ENCODE measurements around the gene SH2D1B. TPM values are rescaled to one million over a fixed set of nuclear protein-coding genes. Genes with fewer than 3 reads are reported as not detected.

The SH2D1B gene
- total RNA-seq, 1 donor from 2014 or later, result 0.10 TPM

- no peak for DNase-seq (ENCODE audit: low spot score)
- Mint-ChIP-seq H3K4me1 (ENCODE audit: low read depth) (no peaks in the 10 kb centered on the region), H3K36me3 (ENCODE audit: low read depth) (no peaks in the 10 kb centered on the region), H3K27me3 (ENCODE audit: insufficient read depth) (peaks cover 7% of the 10 kb centered on the region), H3K9me3 (no peaks in the 10 kb centered on the region), H3K4me3 (no peak overlapping the region), H3K27ac (no peak overlapping the region)
- intact Hi-C loops (cut with micrococcal nuclease), result no loop called here
Observed at GRCh38 chr1:162384116-162384515, 27.8 kb downstream of the SH2D1B start.

- no peaks in the 10 kb centered on the region for H3K36me3 Mint-ChIP-seq (ENCODE audit: low read depth)
- no peak overlapping the region for H3K4me3 Mint-ChIP-seq
- H3K4me1 Mint-ChIP-seq (ENCODE audit: low read depth), result no peaks in the 10 kb centered on the region
- DNase-seq (ENCODE audit: low spot score), result no peak
- no peaks in the 10 kb centered on the region for H3K9me3 Mint-ChIP-seq
- intact Hi-C loops (cut with micrococcal nuclease), result no loop called here
- H3K27ac Mint-ChIP-seq, result no peak overlapping the region
- H3K27me3 Mint-ChIP-seq (ENCODE audit: insufficient read depth), result peaks cover 7% of the 10 kb centered on the region
Observed at GRCh38 chr1:162383516-162383915, 28.4 kb downstream of the SH2D1B start.

- intact Hi-C loops (cut with micrococcal nuclease), result no loop called here
- no peak overlapping the region for H3K4me3 Mint-ChIP-seq
- DNase-seq (ENCODE audit: low spot score), result no peak
- no peak overlapping the region for H3K27ac Mint-ChIP-seq
- peaks cover 6% of the 10 kb centered on the region for H3K27me3 Mint-ChIP-seq (ENCODE audit: insufficient read depth)
- no peaks in the 10 kb centered on the region for H3K4me1 Mint-ChIP-seq (ENCODE audit: low read depth)
- H3K36me3 Mint-ChIP-seq (ENCODE audit: low read depth), result no peaks in the 10 kb centered on the region
- no peaks in the 10 kb centered on the region for H3K9me3 Mint-ChIP-seq
Observed at GRCh38 chr1:162383091-162383490, 28.8 kb downstream of the SH2D1B start.

GRCh38 chr1:162381941-162382750, 29.8 kb downstream of the SH2D1B start:
- no peak for DNase-seq (ENCODE audit: low spot score)
- Mint-ChIP-seq H3K27me3 (ENCODE audit: insufficient read depth) (peaks cover 4% of the 10 kb centered on the region), H3K27ac (no peak overlapping the region), H3K4me1 (ENCODE audit: low read depth) (no peaks in the 10 kb centered on the region), H3K36me3 (ENCODE audit: low read depth) (no peaks in the 10 kb centered on the region), H3K9me3 (no peaks in the 10 kb centered on the region), H3K4me3 (no peak overlapping the region)
- intact Hi-C loops (cut with micrococcal nuclease), result no loop called here

- DNase-seq (ENCODE audit: low spot score), result no peak
- intact Hi-C loops (cut with micrococcal nuclease), result no loop called here
- Mint-ChIP-seq H3K4me3 (no peak within 1 kb of the TSS), H3K9me3 (no peaks in the 10 kb centered on the region), H3K27ac (no peak within 1 kb of the TSS), H3K27me3 (ENCODE audit: insufficient read depth) (peaks cover 2% of the 10 kb centered on the region), H3K4me1 (ENCODE audit: low read depth) (no peaks in the 10 kb centered on the region), H3K36me3 (ENCODE audit: low read depth) (no peaks in the 10 kb centered on the region)
Observed at GRCh38 chr1:162381383-162381782, 30.6 kb downstream of the SH2D1B start, which contains the start of gene C1orf226. Gene C1orf226 (plus strand): TSS chr1:162381728. CDS start chr1:162381902, 174 bp downstream.

GRCh38 chr1:162380061-162380846, 31.7 kb downstream of the SH2D1B start:
- H3K9me3 Mint-ChIP-seq, result no peaks in the 10 kb centered on the region
- H3K36me3 Mint-ChIP-seq (ENCODE audit: low read depth), result no peaks in the 10 kb centered on the region
- no peak for DNase-seq (ENCODE audit: low spot score)
- peaks cover 2% of the 10 kb centered on the region for H3K27me3 Mint-ChIP-seq (ENCODE audit: insufficient read depth)
- H3K4me3 Mint-ChIP-seq, result no peak overlapping the region
- intact Hi-C loops (cut with micrococcal nuclease), result no loop called here
- H3K4me1 Mint-ChIP-seq (ENCODE audit: low read depth), result no peaks in the 10 kb centered on the region
- no peak overlapping the region for H3K27ac Mint-ChIP-seq

- no peaks in the 10 kb centered on the region for H3K9me3 Mint-ChIP-seq
- no peak within 1 kb of the TSS for H3K27ac Mint-ChIP-seq
Observed at GRCh38 chr1:162376691-162377090, 35.2 kb downstream of the SH2D1B start, which contains the start of gene SPATA46. Gene SPATA46 (minus strand): TSS chr1:162376854. CDS start chr1:162376790, 64 bp downstream.

GRCh38 chr1:162375463-162375862, 36.5 kb downstream of the SH2D1B start:
- intact Hi-C loops (cut with micrococcal nuclease), result no loop called here
- DNase-seq (ENCODE audit: low spot score), result no peak
- Mint-ChIP-seq H3K4me1 (ENCODE audit: low read depth) (no peaks in the 10 kb centered on the region), H3K4me3 (no peak overlapping the region), H3K27ac (no peak overlapping the region), H3K36me3 (ENCODE audit: low read depth) (no peaks in the 10 kb centered on the region), H3K9me3 (no peaks in the 10 kb centered on the region), H3K27me3 (ENCODE audit: insufficient read depth) (no peaks in the 10 kb centered on the region)

More at GRCh38 chr1:162376691-162377090, 35.2 kb downstream of the SH2D1B start, which contains the start of gene SPATA46:
- Mint-ChIP-seq H3K4me3 (no peak within 1 kb of the TSS), H3K4me1 (ENCODE audit: low read depth) (no peaks in the 10 kb centered on the region), H3K27me3 (ENCODE audit: insufficient read depth) (no peaks in the 10 kb centered on the region), H3K36me3 (ENCODE audit: low read depth) (no peaks in the 10 kb centered on the region)
- DNase-seq (ENCODE audit: low spot score), result no peak
- intact Hi-C loops (cut with micrococcal nuclease), result no loop called here

GRCh38 chr1:162374406-162374805, 37.5 kb downstream of the SH2D1B start:
- intact Hi-C loops (cut with micrococcal nuclease), result no loop called here
- no peak overlapping the region for H3K27ac Mint-ChIP-seq
- H3K9me3 Mint-ChIP-seq, result no peaks in the 10 kb centered on the region
- no peaks in the 10 kb centered on the region for H3K27me3 Mint-ChIP-seq (ENCODE audit: insufficient read depth)
- DNase-seq (ENCODE audit: low spot score), result no peak
- no peaks in the 10 kb centered on the region for H3K36me3 Mint-ChIP-seq (ENCODE audit: low read depth)
- H3K4me3 Mint-ChIP-seq, result no peak overlapping the region
- H3K4me1 Mint-ChIP-seq (ENCODE audit: low read depth), result no peaks in the 10 kb centered on the region

- no peak for DNase-seq (ENCODE audit: low spot score)
- intact Hi-C loops (cut with micrococcal nuclease), result no loop called here
- Mint-ChIP-seq H3K4me1 (ENCODE audit: low read depth) (no peaks in the 10 kb centered on the region), H3K36me3 (ENCODE audit: low read depth) (no peaks in the 10 kb centered on the region), H3K9me3 (no peaks in the 10 kb centered on the region), H3K27ac (no peak overlapping the region), H3K4me3 (no peak overlapping the region), H3K27me3 (ENCODE audit: insufficient read depth) (no peaks in the 10 kb centered on the region)
Observed at GRCh38 chr1:162373541-162374260, 38.2 kb downstream of the SH2D1B start.

GRCh38 chr1:162373072-162373427, 38.9 kb downstream of the SH2D1B start:
- no peak overlapping the region for H3K4me3 Mint-ChIP-seq
- intact Hi-C loops (cut with micrococcal nuclease), result no loop called here
- H3K27me3 Mint-ChIP-seq (ENCODE audit: insufficient read depth), result no peaks in the 10 kb centered on the region
- H3K36me3 Mint-ChIP-seq (ENCODE audit: low read depth), result no peaks in the 10 kb centered on the region
- H3K9me3 Mint-ChIP-seq, result no peaks in the 10 kb centered on the region
- no peak for DNase-seq (ENCODE audit: low spot score)
- H3K27ac Mint-ChIP-seq, result no peak overlapping the region
- no peaks in the 10 kb centered on the region for H3K4me1 Mint-ChIP-seq (ENCODE audit: low read depth)

GRCh38 chr1:162372159-162373071, 39.5 kb downstream of the SH2D1B start:
- Mint-ChIP-seq H3K27me3 (ENCODE audit: insufficient read depth) (no peaks in the 10 kb centered on the region), H3K9me3 (no peaks in the 10 kb centered on the region), H3K36me3 (ENCODE audit: low read depth) (no peaks in the 10 kb centered on the region), H3K27ac (no peak overlapping the region), H3K4me3 (no peak overlapping the region), H3K4me1 (ENCODE audit: low read depth) (no peaks in the 10 kb centered on the region)
- no peak for DNase-seq (ENCODE audit: low spot score)
- intact Hi-C loops (cut with micrococcal nuclease), result no loop called here

Data from activated T-helper 1 cell treated with anti-CD3 and anti-CD28 coated beads, Interleukin-12 subunit alpha, Interleukin-12 subunit beta, Interleukin-2, Interleukin-4 antibody, amounts not matched to agents 30 ng/mL and 10 ng/mL and 1 ng/mL, durations not matched to agents 14 hours and 24 hours and 36 hours (primary cell).